Dermis microvascular lymphatic vessel endothelial cell (primary cell): ENCODE results near the gene HOXA5. TPM values are rescaled to one million over a fixed set of nuclear protein-coding genes. Genes with fewer than 3 reads are reported as not detected.

ENCODE experiments used
- DNase-seq, 2 donors: peaks; one replicate each; pipeline versions ENCODE4 v3.0.0 to v3.0.0-alpha.2; 2010; ENCODE audit warnings: low read depth in 2 of 2
- total RNA-seq: library from RNA; depleted of rRNA; stranded (reverse); fragments of >200 nt; gene quantifications from 2 replicates; pipeline ENCODE4 v1.2.1, GENCODE V29; 2014

Gene HOXA5
- total RNA-seq, result 4.1 and 5.3 TPM in 2 replicates

DNA sequence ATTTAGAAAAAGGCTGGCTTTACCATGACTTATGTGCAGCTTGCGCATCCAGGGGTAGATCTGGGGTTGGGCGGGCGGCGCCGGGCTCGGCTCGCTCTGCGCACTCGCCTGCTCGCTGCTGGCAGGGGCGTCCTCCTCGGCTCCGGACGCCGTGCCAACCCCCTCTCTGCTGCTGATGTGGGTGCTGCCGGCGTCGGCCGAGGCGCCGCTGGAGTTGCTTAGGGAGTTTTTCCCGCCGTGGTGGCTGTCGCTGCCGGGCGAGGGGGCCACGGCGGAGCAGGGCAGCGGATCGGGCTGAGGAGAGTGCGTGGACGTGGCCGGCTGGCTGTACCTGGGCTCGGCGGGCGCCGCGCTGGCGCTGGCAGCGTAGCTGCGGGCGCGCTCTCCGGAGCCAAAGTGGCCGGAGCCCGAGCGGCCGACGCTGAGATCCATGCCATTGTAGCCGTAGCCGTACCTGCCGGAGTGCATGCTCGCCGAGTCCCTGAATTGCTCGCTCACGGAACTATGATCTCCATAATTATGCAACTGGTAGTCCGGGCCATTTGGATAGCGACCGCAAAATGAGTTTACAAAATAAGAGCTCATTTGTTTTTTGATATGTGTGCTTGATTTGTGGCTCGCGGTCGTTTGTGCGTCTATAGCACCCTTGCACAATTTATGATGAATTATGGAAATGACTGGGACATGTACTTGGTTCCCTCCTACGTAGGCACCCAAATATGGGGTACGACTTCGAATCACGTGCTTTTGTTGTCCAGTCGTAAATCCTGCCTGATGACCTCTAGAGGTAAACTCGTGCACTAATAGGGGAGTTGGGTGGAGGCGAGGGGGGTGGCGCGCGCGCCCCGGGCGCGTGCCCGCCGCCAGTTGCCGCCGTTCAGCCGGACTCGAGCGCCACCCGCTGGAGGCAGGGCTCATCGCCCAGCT, at the start of gene HOXA5:
Gene HOXA5, minus strand, starts transcription at position 659 of the 927 bp plus-strand sequence. Its CDS starts 74 bp downstream, at position 585.
- DNase-seq, result peak; percentile 80 to 87

DNA sequence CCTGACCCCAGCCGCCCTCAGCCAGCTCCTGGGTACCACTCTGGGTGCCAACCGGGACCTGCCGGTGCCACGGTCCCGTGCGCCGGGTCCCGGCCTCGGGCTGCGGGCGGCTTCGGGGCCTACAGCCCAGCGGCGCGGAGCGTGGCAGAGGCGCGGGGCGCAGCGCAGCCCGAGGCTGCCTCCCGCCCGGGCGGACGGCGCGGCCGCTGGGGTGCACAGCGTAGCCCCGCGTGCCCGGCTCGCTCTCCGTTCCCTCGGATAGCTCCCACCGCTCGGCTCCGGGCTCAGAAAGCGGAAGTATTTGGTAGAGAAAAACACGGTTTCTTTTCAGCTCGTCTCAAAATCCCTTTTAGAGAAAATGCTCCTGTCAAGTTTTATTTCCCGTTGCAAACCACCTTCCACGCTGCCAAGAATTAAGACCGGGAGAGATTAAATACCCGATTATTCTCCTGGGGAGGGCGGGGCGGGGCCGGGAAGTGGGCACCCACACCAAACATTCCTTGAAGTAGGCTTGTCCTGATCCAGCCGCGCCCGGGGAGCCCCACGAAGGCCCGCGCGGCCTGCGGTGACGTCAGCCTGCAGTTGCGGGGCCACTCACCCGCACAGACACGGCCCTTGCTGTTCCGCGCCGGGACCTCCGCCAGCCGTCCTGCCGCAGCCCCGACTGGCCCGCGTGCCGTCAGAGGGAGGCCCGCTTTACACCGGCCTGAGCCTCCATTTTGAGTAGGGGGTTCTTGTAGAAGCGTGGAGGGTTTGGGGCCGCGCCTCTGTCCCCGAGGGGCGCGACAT, 49.3 kb upstream of the HOXA5 start:
- no peak for DNase-seq

DNA sequence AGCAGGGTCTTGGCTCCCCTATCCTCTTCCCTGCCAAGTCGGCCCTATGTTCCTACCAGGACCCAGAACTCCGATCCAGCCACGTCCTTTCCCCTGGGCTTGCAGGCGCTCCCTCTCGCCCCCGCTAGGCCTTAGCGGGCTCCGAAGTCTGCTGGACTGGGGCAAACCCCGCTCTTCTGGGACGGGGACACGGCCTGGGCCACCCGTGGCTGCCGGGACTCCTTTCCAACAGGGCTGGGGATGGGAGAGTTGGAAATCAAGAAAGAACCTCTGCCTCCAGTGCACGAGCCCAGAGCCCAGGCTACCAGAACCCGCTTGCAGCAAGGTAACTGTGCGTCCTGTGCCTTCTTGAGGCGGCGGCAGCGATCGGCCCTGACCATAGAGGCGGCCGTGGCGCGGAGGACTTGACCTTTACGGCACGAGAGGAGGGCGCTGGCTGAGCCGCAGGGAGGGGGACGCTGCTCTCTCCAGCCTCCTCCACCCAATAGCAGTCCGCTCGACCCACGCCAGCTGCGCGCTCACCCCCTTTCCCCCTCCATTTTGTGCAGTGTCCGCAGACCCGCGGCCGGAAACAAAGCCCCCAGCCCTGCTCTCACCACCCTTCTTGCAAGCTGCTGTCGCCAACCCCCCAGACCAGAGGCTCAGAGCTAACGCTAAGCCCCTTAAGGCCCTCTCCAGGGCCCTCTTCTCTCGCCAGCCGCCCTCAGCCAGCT, 48.5 kb upstream of the HOXA5 start:
- DNase-seq, result no peak

DNA sequence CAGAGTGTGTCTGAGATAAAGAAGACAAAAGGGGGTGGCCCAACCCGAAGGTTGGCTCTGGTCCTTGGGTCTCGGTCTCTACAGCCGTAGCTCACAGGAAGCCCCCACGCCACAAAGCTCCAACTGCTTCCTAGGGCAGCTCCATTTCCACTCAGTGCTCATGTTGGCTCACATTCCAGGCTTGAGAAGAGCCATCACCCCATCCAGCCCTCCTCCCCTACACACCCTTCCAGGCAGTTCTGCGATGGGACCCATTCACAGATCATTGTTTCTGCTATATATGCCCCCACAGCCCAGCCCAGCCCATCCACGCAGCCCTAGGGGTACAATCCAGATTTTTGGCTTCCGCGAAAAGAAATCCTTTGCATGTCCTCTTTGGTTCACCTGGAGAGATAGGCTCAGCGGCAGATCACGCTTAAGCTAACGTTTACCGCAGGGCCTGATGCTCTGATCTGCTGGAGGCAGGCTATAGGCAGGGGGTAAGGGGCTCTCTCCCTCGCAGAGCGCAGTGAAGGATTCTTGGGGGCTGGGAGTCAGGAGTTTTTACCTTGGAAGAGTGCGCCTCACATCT, 47.8 kb upstream of the HOXA5 start:
- DNase-seq, result no peak

DNA sequence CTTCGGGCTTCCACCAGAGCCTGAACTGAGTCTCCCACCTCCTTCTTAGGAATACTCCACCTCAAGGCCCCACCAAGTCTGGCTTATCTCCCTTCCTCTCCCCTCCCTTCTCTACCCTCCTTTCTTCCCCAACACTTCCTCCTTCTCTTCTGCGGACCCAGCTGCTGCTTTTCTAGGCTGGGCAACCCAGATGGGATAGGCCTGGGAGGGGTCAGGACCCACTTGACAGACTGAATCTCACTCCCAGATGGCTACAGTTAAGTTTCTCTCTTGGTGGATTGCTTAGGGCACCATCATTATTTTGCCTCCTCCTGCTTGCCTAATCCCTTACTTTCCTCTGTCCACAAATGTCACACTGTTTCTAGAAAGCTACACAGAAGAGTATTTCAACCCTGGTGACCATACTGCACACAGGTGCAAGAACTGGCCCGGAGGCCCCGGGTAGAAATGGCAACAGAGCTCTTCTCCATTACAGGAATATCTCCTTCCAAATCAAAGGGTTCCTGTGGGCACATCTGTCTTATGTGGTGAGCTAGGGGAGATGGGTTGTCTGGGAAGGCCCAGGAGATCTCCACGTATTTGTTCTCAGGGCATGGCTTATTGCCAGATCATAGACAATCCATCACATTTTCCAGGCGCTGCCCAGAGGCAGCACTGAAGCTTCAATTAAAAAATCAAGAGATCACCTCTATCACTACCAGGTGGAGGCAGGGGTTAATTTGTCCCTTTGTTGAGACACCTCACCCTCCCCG, 46.7 kb upstream of the HOXA5 start:
- DNase-seq, result no peak

DNA sequence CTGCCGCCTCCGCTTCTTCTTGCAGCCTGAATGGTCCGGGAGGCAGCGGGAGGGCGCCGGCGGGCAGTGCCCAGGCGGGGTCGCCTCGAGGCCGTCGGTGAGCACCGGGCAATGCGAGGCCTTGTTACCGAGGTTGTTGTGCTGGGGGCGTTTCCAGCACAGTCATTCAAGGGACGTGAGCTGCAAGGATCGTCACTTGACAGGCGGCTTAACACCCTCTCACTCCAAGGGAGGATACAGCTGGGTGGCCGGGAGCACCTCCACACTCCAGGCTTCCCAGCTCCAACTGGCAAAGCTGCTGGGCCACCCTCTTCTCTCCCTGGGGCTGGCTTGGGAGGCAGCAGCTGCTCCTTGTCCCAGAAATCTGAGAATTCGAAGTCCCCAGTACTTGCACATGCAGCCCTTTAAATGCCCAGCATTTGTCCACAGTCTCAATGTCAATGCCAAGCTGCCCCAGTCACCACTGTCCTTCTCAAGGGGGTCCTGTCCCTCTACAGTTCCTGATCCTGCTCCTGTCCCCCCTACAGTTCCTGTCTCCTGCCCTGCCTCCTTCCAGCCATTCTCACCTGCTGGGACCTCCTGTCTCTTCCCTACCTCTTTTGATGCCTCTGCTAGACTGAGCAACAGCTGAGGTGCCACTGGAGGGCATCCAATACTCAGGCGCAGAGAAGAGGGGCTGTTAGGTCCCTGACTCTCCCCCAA, 46.0 kb upstream of the HOXA5 start:
- DNase-seq, result no peak

DNA sequence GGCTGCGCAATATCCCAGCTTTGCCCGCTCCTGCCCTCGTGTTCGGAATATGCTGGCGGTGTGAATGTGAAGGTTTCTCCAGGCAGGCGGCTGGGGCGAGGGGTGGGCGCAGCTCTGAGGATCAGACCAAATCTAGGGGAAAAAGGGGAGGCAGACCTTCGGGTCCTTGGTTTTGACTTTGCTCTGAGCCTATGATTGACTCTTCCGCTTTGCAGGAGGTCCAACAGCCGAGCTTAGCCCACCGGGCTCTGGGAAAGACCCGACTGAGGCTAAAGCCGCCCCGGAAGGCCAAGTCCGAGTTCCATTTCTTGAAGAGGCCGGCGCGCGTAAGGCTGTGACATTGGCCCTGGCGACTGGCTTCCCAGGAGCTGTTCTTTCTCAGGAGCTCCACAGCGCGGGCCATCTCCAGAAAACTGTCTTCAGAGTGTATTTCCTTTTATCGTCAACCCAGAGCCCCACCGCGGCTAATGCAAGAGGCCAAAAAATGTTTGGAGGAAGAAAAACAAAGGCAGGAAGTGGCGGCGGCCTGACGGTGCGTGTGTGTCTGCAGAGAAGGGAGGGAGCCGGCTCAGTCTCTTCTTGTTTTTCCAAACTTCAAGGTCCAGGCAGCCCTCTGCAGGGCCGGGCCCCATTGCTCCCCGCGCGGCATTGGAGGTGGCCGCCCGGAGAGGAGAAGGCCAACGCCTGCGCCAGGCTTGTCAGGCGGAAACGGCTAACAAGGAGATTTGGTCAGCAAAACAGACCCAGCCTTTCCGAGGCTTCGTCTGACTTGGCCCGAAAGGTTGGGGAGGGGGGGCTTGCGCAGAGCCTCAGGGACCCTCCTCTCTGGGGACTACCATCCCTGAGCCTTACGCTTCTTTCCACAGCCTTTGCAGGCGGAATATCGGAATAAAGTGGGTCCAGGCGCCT, 45.2 kb upstream of the HOXA5 start:
- peak in 1 of 2 donors; percentile 53 for DNase-seq

DNA sequence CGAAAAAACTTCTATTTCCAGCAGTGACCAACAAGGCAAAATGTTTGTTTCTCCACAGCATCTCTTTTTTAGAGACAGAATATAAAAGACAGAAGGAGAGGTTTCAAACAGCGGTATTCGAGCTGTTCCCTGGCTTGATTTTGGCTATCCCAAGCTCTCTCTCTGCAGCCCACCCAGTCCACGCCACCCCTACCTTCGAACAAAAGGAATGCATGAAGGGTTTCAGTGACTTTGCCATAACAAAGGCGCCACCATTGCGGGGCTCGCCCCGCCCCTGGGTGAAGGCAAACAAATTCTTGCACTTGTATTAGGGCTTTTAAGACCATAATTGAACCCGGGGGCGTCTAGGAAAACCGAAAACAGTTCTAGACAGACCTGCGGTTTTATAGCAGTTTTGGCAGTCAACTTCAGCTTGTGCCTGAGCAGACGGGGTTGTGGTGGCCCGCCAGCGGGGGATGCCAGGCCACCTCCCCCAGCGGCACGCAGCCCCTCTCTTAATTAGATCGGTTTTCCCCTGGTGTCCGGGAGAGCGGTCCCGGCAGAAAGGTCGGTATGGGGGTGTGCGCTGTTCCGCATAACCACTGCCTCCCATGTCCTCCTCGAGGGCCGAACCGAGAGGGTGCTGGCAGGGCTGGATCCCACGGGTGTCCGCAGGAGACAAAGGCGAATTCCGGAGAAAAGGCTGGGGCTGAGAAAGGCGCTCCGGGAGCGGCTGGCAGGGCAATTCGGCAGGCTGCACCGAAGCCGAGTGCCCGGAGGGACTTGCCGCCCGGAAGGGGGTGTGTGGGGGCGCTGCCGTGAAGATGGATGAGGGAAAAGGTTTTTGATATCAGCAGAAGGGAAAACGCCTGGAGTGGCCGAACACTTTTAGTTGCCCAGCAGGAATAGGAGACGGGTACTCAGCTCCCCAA, 44.2 kb upstream of the HOXA5 start:
- no peak for DNase-seq

DNA sequence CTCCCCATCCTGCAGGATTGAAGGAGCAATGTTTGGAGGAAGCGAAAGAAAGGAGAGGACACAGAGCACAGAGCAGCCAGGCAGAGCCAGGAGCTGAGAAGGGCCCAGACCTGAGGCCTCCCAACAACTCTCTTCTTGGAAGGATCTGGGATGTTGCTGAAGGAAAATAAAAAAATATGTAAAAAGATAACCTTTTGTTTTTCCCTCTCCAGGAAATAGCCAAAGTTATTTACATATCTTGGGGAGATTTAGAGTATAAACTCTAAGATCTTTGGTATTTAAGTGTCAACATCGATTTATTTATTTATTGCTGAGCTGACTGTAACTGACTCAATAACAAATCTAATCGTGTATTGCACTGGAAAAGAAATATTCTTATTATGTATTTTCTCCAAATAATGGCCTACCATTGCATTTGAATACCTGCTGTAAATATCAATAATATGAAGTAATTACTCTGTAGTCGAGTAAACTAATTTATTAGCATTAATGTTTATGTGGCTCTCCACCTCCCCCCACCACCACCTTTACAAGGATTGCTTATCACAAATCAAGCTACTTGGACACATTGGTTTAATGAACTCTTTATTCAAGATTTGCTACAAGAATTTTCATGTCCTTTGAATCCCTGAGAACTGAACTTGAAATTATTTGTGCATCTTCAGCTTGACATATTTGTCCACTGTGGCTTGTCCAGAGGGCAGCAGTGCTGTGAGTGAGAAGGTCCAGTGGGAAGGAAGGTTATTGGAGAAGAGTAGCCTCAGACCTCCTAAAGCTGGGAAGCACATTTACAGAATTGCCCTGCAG, 43.4 kb upstream of the HOXA5 start:
- DNase-seq, result no peak

DNA sequence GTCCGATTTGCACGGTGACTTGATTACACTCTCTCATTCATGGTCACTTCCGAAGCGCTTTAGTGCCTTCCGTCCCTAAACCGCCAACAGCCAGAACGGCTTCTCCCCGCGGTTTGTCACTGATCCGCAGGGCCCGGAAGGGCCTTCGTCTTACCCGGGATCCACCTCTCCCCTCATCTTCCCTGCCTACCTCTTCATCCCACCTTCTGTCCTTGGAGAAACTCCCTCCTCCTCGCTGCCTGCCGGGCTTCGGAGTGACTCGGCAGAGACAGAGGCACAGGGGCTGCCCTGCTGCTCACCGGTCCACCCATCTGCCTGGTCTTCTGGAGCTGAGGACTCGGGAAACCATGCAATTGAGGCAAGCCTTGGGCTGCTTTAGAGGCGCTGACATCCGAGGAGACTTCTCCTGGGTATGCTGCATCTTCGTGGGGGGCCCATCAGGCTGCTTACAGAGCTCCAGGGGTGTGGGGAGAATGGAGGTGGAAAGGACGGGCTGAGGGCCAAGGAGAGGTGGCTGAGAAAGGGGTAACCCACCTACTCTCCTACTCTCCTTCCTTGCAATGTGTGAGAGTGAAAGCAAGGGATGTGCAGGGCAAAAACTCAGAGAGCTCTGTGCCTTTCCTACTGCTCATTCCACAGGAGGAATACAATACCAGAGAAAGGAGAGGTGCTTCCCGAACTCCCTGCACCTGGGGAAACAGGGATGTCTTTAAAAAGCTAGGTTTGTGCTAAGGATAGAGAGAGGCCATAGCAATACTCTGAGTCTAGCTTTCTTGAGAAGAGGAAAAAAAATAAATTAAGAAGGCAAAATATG, 42.6 kb upstream of the HOXA5 start:
- no peak for DNase-seq

DNA sequence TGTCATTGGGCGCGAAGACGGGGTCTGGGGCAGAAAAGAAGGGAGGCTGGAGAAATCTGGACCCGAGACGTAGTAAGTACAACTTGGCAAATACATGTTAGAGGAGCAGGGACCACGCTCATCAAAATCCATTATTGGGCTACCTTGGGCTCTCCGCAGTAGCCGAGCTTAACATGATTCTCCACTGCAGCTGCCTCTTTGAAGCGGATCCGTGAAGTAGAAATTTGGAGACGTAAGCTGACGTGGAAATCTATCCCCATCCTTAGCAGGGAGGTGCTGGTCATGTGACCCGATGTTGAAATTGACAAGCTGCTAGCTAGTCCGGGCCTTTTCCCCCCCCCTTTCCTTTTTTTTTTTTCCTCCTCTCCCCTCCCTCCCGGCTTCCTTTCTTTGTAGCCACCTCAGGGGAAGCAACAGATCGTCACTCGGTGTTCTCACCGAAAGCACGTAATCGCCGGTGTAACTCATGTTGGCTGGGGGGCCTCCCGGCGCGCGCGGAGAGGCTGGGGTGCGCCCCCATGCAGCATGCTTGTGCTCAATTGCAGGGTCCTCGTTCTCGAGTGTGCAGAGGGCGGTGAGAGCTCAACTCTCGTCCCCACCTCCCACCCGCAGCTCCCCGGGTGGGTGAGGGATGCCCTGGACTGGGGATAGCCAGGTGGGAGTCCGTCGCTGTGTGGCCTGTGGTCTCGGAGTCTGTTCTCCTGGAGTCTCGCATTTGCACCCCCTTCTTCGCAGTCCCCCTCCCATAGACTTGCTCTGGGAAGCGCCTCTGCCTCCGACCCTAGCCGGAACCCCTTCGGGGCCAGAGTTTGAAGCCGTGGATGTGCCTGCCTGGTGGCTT, 41.8 kb upstream of the HOXA5 start, which contains the start of gene HOXA11:
Gene HOXA11, minus strand, starts transcription at position 220 of the 841 bp plus-strand sequence. Its CDS starts 88 bp downstream, at position 132.
- DNase-seq, result peak in 1 of 2 donors; percentile 75

DNA sequence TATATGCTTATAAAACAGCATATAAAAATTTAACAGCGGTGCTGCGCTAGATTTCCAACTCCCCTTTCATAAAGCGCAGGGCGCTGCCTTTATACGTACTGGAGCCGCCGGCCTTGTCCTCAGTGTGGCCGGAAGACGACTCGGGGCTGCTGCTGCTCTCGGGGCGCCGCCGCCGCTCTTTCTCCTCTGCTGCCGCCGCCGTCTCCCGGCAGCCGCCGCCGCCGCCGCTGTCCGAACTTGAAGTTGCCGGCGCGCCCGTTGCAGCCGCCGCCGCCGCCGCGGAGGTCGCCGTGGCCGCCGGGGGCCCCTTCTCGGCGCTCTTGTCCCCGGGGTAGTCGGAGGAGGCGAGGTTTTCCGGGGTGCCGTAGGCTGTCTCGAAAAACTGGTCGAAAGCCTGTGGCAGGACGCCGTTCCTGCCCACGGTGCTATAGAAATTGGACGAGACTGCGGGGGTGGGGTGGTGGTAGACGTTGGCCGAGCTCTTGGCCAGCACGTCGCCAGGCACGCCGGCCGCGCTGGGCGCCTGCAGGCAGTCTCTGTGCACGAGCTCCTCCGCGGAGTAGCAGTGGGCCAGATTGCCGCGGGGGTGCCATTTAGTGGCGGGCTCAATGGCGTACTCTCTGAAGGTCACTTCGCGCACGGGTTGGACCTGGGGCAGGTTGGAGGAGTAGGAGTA, 41.0 kb upstream of the HOXA5 start:
- DNase-seq, result peak in 1 of 2 donors; percentile 65

DNA sequence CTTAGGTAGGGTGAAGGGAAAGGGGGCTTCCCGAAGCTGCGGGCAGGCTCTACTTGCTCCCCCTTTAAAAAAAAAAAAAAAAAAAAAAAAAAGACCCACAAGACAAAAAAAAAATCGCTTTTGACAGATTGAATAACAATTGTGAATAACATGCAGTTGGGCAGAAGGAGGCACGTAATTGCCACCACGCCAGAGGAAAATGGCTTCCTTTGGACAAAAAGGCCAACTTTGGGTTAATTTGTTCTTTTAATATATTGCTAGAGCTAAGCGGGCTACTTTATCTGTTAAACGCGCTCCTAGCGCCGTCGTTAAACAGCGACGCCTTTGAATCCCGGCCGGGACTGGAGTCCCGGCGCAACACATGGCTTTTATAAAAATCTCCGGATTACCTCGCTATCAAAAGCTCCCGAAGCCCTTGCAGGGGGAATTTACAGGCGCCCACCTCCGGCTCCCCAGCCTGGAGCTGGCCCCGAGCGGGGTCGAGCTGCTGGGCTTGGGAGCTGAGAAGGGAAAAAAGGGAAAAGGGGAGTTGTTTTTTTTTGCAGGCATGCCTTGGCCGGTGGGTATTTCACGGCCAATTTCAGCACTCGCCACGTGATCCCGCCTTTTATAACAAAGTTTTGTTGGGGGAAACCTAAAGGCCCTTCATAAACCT, 40.3 kb upstream of the HOXA5 start:
- DNase-seq, result peak in 1 of 2 donors; percentile 58
